Measurements from ENCODE around the gene TRIM65. TPM values are rescaled to one million over a fixed set of nuclear protein-coding genes. Genes with fewer than 3 reads are reported as not detected.
A peak's percentile ranks its signal among the peaks of the same experiment; 100 is the strongest.

TRIM65 gene
- total and polyA plus RNA-seq, 2 of the 13 experiments (the other 11 are each of a cell fraction or from before 2014, with no cell fraction given), result 10.3 to 22.4 TPM

DNA sequence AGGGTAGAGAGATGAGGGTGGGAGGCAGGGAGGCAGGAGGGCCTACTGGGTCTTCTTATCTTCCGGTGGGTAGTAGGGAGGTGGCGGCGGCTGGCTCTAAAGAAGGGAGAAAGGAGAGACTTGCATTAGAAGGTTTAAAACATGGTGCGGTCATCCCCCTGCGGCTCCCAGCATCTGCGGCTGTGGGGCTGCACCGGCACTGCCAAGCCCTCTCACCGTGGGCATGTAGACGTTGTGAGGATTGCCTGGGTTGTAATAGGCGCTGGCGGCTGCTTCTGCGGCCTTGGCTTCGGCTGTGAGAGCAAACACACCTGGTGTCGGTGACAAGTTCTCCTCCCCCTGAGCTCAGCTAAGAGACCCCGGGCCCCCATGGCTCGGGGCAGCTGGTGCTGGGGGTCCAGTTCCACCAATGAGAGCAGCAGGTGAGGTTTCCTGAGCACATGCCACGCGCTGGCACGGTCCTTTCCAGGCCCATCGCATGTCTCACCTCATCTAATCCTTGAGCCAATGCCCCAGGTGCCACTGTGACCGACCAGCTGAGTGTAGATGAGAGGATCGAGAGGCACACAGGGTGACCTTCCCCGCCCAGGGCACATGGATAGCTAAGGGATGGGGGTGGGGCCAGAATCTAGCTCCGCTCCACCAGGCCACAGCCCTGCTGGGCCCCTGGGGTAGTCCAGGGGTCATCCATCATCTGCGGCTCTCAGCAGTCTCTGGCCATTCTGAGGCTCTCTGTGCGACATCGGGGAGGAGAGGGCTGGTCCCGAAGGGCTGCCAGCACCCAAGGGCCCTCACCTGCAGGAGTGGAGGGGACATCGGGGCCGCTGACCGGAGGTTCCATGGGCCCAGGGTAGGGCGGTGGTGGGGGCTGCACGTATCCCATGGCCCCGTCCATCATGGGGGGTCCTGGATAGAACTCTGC lies 49.8 kb downstream of the TRIM65 start (continued):
- TF ChIP-seq, protein P1, sequence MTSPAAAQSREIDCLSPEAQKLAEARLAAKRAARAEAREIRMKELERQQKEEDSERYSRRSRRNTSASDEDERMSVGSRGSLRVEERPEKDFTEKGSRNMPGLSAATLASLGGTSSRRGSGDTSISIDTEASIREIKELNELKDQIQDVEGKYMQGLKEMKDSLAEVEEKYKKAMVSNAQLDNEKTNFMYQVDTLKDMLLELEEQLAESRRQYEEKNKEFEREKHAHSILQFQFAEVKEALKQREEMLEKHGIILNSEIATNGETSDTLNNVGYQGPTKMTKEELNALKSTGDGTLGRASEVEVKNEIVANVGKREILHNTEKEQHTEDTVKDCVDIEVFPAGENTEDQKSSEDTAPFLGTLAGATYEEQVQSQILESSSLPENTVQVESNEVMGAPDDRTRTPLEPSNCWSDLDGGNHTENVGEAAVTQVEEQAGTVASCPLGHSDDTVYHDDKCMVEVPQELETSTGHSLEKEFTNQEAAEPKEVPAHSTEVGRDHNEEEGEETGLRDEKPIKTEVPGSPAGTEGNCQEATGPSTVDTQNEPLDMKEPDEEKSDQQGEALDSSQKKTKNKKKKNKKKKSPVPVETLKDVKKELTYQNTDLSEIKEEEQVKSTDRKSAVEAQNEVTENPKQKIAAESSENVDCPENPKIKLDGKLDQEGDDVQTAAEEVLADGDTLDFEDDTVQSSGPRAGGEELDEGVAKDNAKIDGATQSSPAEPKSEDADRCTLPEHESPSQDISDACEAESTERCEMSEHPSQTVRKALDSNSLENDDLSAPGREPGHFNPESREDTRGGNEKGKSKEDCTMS (CRISPR knock-in tag; conservative IDR thresholded peaks at IDR 0.05), result no peak
- peak; percentile 99 for TF ChIP-seq NR2F6 (IDR thresholded peaks at IDR 0.05)
- peak; percentile 99 for TF ChIP-seq NR2F6 (CRISPR knock-in tag; IDR thresholded peaks at IDR 0.05)
- TF ChIP-seq TBL1XR1 (IDR thresholded peaks at IDR 0.05; ENCODE audit: borderline replicate concordance, low read length, partially characterized antibody), result no peak
- TF ChIP-seq, protein P2, sequence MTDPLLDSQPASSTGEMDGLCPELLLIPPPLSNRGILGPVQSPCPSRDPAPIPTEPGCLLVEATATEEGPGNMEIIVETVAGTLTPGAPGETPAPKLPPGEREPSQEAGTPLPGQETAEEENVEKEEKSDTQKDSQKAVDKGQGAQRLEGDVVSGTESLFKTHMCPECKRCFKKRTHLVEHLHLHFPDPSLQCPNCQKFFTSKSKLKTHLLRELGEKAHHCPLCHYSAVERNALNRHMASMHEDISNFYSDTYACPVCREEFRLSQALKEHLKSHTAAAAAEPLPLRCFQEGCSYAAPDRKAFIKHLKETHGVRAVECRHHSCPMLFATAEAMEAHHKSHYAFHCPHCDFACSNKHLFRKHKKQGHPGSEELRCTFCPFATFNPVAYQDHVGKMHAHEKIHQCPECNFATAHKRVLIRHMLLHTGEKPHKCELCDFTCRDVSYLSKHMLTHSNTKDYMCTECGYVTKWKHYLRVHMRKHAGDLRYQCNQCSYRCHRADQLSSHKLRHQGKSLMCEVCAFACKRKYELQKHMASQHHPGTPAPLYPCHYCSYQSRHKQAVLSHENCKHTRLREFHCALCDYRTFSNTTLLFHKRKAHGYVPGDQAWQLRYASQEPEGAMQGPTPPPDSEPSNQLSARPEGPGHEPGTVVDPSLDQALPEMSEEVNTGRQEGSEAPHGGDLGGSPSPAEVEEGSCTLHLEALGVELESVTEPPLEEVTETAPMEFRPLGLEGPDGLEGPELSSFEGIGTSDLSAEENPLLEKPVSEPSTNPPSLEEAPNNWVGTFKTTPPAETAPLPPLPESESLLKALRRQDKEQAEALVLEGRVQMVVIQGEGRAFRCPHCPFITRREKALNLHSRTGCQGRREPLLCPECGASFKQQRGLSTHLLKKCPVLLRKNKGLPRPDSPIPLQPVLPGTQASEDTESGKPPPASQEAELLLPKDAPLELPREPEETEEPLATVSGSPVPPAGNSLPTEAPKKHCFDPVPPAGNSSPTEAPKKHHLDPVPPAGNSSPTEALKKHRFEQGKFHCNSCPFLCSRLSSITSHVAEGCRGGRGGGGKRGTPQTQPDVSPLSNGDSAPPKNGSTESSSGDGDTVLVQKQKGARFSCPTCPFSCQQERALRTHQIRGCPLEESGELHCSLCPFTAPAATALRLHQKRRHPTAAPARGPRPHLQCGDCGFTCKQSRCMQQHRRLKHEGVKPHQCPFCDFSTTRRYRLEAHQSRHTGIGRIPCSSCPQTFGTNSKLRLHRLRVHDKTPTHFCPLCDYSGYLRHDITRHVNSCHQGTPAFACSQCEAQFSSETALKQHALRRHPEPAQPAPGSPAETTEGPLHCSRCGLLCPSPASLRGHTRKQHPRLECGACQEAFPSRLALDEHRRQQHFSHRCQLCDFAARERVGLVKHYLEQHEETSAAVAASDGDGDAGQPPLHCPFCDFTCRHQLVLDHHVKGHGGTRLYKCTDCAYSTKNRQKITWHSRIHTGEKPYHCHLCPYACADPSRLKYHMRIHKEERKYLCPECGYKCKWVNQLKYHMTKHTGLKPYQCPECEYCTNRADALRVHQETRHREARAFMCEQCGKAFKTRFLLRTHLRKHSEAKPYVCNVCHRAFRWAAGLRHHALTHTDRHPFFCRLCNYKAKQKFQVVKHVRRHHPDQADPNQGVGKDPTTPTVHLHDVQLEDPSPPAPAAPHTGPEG (CRISPR knock-in tag; IDR thresholded peaks at IDR 0.05), result no peak
- peak; percentile 64; the same call in 1 of the 2 replicates for TF ChIP-seq ZNF678 (CRISPR knock-in tag; IDR thresholded peaks at IDR 0.05)
- TF ChIP-seq MYC (CRISPR knock-in tag; IDR thresholded peaks at IDR 0.05; ENCODE audit: borderline replicate concordance), result peak; percentile 97
- peak; percentile 94 for TF ChIP-seq KDM3A (CRISPR knock-in tag; IDR thresholded peaks at IDR 0.05; ENCODE audit: low read depth)
- peak; percentile 67; the same call in 1 of the 2 replicates for TF ChIP-seq ZNF3 (CRISPR knock-in tag; IDR thresholded peaks at IDR 0.05)
- TF ChIP-seq, protein P3, sequence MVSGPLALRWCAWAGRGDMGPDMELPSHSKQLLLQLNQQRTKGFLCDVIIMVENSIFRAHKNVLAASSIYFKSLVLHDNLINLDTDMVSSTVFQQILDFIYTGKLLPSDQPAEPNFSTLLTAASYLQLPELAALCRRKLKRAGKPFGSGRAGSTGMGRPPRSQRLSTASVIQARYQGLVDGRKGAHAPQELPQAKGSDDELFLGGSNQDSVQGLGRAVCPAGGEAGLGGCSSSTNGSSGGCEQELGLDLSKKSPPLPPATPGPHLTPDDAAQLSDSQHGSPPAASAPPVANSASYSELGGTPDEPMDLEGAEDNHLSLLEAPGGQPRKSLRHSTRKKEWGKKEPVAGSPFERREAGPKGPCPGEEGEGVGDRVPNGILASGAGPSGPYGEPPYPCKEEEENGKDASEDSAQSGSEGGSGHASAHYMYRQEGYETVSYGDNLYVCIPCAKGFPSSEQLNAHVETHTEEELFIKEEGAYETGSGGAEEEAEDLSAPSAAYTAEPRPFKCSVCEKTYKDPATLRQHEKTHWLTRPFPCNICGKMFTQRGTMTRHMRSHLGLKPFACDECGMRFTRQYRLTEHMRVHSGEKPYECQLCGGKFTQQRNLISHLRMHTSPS (CRISPR knock-in tag; IDR thresholded peaks at IDR 0.05; ENCODE audit: low read depth), result peak; percentile 99
- TF ChIP-seq, protein P4, sequence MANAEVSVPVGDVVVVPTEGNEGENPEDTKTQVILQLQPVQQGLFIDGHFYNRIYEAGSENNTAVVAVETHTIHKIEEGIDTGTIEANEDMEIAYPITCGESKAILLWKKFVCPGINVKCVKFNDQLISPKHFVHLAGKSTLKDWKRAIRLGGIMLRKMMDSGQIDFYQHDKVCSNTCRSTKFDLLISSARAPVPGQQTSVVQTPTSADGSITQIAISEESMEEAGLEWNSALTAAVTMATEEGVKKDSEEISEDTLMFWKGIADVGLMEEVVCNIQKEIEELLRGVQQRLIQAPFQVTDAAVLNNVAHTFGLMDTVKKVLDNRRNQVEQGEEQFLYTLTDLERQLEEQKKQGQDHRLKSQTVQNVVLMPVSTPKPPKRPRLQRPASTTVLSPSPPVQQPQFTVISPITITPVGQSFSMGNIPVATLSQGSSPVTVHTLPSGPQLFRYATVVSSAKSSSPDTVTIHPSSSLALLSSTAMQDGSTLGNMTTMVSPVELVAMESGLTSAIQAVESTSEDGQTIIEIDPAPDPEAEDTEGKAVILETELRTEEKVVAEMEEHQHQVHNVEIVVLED (CRISPR knock-in tag; IDR thresholded peaks at IDR 0.05; ENCODE audit: borderline replicate concordance), result peak; percentile 67; the same call in 1 of the 2 replicates
- TF ChIP-seq ZNF891 (CRISPR knock-in tag; IDR thresholded peaks at IDR 0.05), result peak; percentile 97
- TF ChIP-seq ZNF234 (CRISPR knock-in tag; conservative IDR thresholded peaks at IDR 0.05), result no peak
- peak; percentile 96 for TF ChIP-seq HOXD1 (CRISPR knock-in tag; IDR thresholded peaks at IDR 0.05)
- peak; percentile 91 for TF ChIP-seq NR2C2 (CRISPR knock-in tag; IDR thresholded peaks at IDR 0.05; ENCODE audit: borderline replicate concordance)
- TF ChIP-seq ZNF331 (CRISPR knock-in tag; IDR thresholded peaks at IDR 0.05), result peak; percentile 85
- no peak for TF ChIP-seq ARNT (IDR thresholded peaks at IDR 0.05)
- peak; percentile 95 for TF ChIP-seq RARA (CRISPR knock-in tag; IDR thresholded peaks at IDR 0.05)

Measured in HepG2 (cell line).